AG09309 (cell line): Measurements from ENCODE around the gene PSTPIP1.

Source experiments
- DNase-seq: peaks from one replicate; pipeline ENCODE4 v3.0.0-alpha.2; 2010; ENCODE audit warnings: low read depth
- H3K4me3 ChIP-seq: 2 replicates; pipeline ENCODE4 v1.5.1; 2011; ENCODE audit warnings: mild to moderate bottlenecking, low read depth, low read length, moderate library complexity; ENCODE audit not compliant: control insufficient read depth
- TF ChIP-seq, protein P1 (sequence below): IDR thresholded peaks from 2 replicates; pipeline ENCODE4 v1.5.1; 2011; ENCODE audit warnings: mild to moderate bottlenecking, low read depth, low read length, inconsistent platforms; ENCODE audit not compliant: insufficient read depth, control insufficient read depth; ENCODE audit errors: missing control alignments

Gene PSTPIP1

DNA sequence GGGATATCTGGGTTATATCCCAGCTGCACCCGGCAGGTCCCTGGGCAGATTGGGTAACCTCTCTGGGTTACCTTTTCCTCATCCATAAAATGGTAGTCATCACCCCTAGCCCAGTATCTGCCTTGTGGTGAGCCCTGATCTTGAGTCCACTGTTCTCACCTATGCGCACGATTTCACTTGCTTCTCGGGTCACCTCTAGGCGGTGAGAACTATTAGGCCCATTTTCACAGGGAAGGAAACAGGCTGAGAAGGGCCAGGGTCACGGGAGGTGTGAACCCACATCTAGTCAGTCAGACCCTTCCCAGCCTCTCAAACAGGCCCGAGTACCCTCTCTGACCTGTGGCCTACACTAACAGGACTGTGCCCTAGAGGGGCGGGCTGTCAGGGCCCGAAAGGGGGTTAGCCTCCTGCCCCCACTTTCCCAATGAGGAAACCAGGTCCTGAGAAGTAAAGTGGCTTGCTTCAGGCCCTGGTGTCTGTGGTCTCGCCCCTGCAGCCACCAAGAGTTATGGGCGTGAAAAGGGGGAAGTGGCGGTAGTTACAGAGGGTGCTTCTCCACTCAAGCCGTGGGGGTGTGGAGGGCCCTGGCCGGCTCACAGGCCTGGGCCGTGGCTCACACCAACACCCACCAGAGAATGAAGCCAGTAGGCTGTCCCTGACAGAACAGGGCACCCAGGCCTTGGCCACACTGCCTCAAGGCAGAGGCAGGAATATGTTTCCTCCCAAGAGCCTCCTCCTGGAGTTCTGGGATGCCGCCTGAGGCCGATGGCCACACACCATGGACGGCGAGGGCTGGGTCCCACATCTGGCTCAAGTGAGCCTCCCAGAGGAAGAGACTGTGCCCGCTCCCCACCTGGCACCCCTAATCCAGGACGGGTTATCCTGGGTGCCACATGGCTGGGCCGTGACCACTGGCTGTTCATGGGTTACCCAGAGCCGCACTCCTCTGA, 19.5 kb downstream of the PSTPIP1 start:
- no peak overlapping the region for H3K4me3 ChIP-seq
- no peak for DNase-seq
- TF ChIP-seq, protein P1, sequence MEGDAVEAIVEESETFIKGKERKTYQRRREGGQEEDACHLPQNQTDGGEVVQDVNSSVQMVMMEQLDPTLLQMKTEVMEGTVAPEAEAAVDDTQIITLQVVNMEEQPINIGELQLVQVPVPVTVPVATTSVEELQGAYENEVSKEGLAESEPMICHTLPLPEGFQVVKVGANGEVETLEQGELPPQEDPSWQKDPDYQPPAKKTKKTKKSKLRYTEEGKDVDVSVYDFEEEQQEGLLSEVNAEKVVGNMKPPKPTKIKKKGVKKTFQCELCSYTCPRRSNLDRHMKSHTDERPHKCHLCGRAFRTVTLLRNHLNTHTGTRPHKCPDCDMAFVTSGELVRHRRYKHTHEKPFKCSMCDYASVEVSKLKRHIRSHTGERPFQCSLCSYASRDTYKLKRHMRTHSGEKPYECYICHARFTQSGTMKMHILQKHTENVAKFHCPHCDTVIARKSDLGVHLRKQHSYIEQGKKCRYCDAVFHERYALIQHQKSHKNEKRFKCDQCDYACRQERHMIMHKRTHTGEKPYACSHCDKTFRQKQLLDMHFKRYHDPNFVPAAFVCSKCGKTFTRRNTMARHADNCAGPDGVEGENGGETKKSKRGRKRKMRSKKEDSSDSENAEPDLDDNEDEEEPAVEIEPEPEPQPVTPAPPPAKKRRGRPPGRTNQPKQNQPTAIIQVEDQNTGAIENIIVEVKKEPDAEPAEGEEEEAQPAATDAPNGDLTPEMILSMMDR, result no peak

DNA sequence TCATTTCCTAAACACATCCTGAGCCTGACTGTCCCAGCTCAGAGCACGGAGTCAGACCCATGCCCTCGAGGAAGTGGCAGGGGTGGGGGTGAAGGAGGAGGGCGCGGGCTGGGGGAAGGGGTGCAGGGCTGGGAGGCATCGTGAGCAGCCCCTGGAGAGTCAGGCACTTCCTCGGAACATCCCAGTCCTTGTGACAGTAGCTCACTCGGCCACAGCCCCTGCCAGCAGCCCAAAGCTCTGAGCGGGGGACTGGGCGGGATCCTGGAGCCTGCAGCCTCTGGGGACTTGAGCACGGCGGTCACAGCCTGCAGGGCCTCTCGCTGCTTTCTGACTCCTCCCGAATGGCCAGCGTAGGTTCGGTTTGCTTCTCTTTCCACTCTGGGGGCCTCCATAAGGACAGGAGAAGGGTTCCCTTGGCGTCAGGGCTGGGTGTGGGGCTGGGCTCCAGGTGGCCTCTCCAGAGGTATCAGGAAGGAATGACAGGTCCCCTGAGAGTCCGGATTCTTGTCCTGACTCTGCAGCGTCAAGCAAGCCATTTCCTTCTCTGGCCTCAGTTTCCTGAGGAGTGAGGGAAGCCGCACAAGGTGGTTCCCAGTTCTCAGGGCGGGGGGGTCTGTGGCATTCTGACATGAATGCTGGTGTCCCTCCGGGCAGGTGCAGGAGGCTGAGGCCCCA, 20.9 kb downstream of the PSTPIP1 start:
- no peak for DNase-seq
- TF ChIP-seq, protein P1, result no peak
- H3K4me3 ChIP-seq, result no peak overlapping the region

DNA sequence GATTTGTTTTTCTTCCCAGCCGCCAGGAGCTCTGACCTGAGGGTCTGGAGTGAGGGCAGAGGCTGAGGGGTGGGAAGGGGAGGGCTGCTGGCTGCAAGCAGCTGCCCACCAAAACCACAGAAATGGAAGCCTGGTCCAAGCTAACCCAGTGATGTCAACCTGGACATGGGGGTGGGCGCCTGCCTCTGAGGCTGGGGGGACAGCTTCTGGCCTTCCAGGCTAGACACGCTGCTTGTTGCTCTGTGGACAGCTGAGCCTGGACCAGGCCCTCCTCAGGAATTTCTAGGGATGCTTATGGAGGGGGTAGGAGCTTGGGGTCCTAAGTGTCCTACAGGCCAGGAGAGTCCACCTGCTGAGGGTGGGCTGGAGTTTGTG, 21.4 kb downstream of the PSTPIP1 start:
- H3K4me3 ChIP-seq, result no peak overlapping the region
- TF ChIP-seq, protein P1, result no peak
- DNase-seq, result no peak

DNA sequence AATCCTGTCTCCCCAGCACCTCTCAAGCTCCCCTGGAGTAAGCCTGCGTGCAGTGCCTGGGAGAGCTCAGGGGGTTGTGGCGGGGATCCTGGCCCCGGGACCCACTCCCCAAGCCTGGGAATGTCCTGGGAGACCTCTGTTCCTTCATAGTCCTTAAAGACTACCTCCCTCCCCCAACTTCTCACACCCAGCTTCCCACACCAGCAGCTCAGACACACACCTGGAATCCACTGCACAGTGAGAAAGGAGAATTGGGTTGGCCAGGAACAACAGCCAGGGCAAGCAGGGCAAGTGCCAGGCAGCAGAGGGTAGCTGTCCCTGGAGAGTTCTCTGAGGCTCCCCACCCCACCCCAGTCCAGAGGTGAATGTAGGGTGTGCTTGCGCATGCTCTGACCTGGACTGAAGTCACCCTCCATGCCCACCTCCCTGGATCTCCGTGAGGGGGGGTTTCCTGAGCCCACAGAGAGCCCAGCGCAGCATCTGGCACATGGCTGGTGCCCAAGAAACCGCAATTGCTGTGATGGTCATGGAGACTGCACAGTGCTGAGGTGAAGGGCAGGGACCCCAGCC, 22.2 kb downstream of the PSTPIP1 start:
- no peak for DNase-seq
- TF ChIP-seq, protein P1, result no peak
- H3K4me3 ChIP-seq, result no peak overlapping the region

DNA sequence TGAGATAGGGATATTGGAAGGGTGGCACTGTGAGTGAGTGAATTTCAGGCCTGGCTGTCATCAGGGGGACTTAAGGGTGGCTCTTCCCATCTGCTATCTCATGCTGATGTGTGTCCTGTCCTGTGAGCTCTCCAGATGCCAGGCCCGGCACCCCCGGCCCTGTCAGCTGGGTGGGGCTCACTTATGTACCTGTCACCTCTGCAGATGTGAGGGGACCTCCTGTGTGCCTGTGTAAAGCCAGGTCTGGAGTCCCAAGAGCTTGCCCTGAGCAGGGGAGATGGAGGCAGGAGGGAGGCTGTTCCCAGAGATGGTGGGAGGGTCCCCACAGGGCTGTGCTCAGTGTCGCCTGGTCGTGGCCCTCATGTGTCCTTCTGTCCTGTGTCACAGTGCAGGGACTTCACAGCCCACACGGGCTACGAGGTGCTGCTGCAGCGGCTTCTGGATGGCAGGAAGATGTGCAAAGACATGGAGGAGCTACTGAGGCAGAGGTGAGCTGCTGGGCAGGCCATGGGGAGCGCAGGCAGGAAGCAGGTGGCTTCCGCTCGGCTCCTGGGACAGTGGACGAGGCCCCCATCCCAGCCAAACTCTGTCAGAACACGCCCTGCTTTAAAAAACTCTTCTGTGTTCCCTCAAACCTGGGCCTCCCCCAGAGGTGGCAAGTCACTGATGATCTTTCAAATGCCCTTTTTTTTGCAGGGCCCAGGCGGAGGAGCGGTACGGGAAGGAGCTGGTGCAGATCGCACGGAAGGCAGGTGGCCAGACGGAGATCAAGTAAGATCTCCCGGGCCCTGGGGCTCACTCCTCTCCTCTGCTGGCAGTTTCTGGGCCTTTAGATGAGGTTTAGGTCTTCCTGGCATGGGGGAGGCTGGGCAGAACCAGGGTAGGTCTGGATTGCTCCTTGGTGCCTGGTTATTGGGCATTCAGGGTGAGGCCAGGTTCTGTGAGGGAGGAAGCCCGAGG, 23.1 kb downstream of the PSTPIP1 start:
- DNase-seq, result no peak
- TF ChIP-seq, protein P1, result no peak
- no peak overlapping the region for H3K4me3 ChIP-seq
